HepG2 (cell line): ENCODE data around the gene PRRT1. TPM values are rescaled to one million over a fixed set of nuclear protein-coding genes. Genes with fewer than 3 reads are reported as not detected.

Experiments
- MTA3 ChIP-seq: sonication (generic); formaldehyde crosslinking; IDR thresholded peaks from 2 replicates; pipeline ENCODE4 v1.4.0; 2020; ENCODE audit warnings: missing genetic modification reagents
- PHF8 ChIP-seq: sonication (generic); formaldehyde crosslinking; IDR thresholded peaks from 2 replicates; pipeline ENCODE4 v1.5.0; 2020; ENCODE audit warnings: missing genetic modification reagents
- SALL1 ChIP-seq: sonication (generic); formaldehyde crosslinking; IDR thresholded peaks from 2 replicates; pipeline ENCODE4 v1.8.0; 2022; ENCODE audit warnings: mild to moderate bottlenecking, missing genetic modification reagents
- ZNF616 ChIP-seq: sonication (generic); formaldehyde crosslinking; IDR thresholded peaks from 2 replicates; pipeline ENCODE4 v1.5.0; 2020; ENCODE audit warnings: low read depth, mild to moderate bottlenecking, missing genetic modification reagents
- polyA plus RNA-seq, 8 experiments: library from polyadenylated mRNA; depleted of rRNA in 3 of 8; stranded (reverse) in 7 of 8; unstranded in 1 of 8; fragments of >200 nt; fragmentation: Illumina TruSeq in 4 of 8; extraction: Trizol in 4 of 8; gene quantifications; 2 replicates each; pipeline versions ENCODE4 v1.2.1 to v1.2.3, GENCODE V29; 2011 to 2016; ENCODE audit warnings: low read depth in 4 of 8, missing spikeins in 1 of 8, mixed read lengths in 1 of 8; ENCODE audit not compliant: insufficient read depth in 1 of 8
- total RNA-seq, 5 experiments: library from RNA; depleted of rRNA; stranded (reverse); fragments of >200 nt; fragmentation: Illumina TruSeq; extraction: Trizol; gene quantifications; 2 replicates each; pipeline ENCODE4 v1.2.3, GENCODE V29; 2016; ENCODE audit warnings: low read depth in 1 of 5
- TF ChIP-seq, protein P1 (sequence below): sonication (generic); formaldehyde crosslinking; IDR thresholded peaks from 2 replicates; pipeline ENCODE4 v1.4.0; 2020; ENCODE audit warnings: mild to moderate bottlenecking, missing genetic modification reagents, borderline replicate concordance
- TF ChIP-seq, protein P2 (sequence below): sonication (generic); formaldehyde crosslinking; IDR thresholded peaks from 2 replicates; pipeline ENCODE4 v1.4.0; 2020; ENCODE audit warnings: missing genetic modification reagents, borderline replicate concordance
- TF ChIP-seq, protein P3 (sequence below): sonication (generic); IDR thresholded peaks from 2 replicates; pipeline ENCODE4 v1.6.1; 2016; ENCODE audit warnings: low read depth, borderline replicate concordance
- TF ChIP-seq, protein P4 (sequence below): sonication (generic); formaldehyde crosslinking; IDR thresholded peaks from 2 replicates; pipeline ENCODE4 v1.4.0; 2020; ENCODE audit warnings: missing genetic modification reagents
- TF ChIP-seq, protein P5 (sequence below), 2 experiments: IDR thresholded peaks; 2 replicates each; pipeline ENCODE4 v1.6.1; 2011 to 2012; ENCODE audit warnings: low read length in 2 of 2, borderline replicate concordance in 1 of 2, low read depth in 1 of 2, mild to moderate bottlenecking in 1 of 2, moderate library complexity in 1 of 2
- TF ChIP-seq, protein P6 (sequence below): sonication (generic); formaldehyde crosslinking; IDR thresholded peaks from 2 replicates; pipeline ENCODE4 v1.8.0; 2022; ENCODE audit warnings: low read depth, missing genetic modification reagents
- TF ChIP-seq, protein P7 (sequence below): fragments of 450-650 bp; IDR thresholded peaks from 2 replicates; pipeline ENCODE4 v1.6.1; 2016

The PRRT1 gene
- total and polyA plus RNA-seq, 2 of the 13 experiments (the other 11 are each of a cell fraction or from before 2014, with no cell fraction given), result 0.64 to 1.4 TPM

DNA sequence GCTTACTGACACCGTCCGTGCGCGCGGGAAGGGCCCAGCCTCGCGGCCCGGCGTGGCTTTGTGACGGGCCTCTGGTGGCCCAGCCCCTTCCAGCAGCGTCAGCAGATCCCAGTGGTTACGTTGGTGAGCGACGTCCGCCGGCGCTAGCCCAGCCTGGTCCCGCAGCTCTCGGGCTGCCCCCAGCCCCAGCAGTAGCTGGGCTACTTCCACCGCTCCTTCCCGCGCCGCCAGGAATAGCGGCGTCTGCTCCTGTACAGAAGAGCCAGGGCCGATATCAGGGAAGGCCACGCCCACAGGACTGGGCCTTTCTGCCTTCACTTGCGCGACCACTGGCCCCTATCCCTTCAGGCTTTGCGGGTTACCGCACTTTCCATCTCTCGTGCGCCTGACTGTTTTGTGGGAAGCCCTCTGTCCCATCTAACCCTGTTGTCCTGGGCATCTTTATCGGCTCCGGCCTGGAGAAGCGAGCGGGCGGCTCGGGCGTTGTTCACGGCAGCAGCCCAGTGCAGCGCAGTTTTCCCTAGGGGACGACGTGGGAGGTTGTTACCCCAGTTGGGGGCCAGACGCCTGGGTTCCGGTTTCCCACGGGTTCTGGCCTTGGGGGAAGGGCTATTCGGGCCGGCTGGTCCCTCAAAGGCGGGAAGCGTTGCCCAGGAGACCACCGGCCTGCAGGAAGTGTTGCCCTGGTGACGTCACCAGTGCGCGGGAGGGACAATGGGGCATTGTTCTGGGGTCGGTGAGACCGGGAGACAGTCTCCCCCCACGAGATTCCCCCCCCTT lies 44.4 kb upstream of the PRRT1 start (continued):
- TF ChIP-seq, protein P1, sequence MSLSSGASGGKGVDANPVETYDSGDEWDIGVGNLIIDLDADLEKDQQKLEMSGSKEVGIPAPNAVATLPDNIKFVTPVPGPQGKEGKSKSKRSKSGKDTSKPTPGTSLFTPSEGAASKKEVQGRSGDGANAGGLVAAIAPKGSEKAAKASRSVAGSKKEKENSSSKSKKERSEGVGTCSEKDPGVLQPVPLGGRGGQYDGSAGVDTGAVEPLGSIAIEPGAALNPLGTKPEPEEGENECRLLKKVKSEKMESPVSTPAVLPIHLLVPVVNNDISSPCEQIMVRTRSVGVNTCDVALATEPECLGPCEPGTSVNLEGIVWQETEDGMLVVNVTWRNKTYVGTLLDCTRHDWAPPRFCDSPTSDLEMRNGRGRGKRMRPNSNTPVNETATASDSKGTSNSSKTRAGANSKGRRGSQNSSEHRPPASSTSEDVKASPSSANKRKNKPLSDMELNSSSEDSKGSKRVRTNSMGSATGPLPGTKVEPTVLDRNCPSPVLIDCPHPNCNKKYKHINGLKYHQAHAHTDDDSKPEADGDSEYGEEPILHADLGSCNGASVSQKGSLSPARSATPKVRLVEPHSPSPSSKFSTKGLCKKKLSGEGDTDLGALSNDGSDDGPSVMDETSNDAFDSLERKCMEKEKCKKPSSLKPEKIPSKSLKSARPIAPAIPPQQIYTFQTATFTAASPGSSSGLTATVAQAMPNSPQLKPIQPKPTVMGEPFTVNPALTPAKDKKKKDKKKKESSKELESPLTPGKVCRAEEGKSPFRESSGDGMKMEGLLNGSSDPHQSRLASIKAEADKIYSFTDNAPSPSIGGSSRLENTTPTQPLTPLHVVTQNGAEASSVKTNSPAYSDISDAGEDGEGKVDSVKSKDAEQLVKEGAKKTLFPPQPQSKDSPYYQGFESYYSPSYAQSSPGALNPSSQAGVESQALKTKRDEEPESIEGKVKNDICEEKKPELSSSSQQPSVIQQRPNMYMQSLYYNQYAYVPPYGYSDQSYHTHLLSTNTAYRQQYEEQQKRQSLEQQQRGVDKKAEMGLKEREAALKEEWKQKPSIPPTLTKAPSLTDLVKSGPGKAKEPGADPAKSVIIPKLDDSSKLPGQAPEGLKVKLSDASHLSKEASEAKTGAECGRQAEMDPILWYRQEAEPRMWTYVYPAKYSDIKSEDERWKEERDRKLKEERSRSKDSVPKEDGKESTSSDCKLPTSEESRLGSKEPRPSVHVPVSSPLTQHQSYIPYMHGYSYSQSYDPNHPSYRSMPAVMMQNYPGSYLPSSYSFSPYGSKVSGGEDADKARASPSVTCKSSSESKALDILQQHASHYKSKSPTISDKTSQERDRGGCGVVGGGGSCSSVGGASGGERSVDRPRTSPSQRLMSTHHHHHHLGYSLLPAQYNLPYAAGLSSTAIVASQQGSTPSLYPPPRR (CRISPR knock-in tag), result no peak
- TF ChIP-seq SALL1, result peak; percentile 86
- peak; percentile 89 for TF ChIP-seq ZNF616
- TF ChIP-seq, protein P2, sequence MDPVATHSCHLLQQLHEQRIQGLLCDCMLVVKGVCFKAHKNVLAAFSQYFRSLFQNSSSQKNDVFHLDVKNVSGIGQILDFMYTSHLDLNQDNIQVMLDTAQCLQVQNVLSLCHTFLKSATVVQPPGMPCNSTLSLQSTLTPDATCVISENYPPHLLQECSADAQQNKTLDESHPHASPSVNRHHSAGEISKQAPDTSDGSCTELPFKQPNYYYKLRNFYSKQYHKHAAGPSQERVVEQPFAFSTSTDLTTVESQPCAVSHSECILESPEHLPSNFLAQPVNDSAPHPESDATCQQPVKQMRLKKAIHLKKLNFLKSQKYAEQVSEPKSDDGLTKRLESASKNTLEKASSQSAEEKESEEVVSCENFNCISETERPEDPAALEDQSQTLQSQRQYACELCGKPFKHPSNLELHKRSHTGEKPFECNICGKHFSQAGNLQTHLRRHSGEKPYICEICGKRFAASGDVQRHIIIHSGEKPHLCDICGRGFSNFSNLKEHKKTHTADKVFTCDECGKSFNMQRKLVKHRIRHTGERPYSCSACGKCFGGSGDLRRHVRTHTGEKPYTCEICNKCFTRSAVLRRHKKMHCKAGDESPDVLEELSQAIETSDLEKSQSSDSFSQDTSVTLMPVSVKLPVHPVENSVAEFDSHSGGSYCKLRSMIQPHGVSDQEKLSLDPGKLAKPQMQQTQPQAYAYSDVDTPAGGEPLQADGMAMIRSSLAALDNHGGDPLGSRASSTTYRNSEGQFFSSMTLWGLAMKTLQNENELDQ (CRISPR knock-in tag), result no peak
- TF ChIP-seq, protein P3, sequence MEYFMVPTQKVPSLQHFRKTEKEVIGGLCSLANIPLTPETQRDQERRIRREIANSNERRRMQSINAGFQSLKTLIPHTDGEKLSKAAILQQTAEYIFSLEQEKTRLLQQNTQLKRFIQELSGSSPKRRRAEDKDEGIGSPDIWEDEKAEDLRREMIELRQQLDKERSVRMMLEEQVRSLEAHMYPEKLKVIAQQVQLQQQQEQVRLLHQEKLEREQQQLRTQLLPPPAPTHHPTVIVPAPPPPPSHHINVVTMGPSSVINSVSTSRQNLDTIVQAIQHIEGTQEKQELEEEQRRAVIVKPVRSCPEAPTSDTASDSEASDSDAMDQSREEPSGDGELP, result peak; percentile 69; the same call in 1 of the 2 replicates
- TF ChIP-seq, protein P4, sequence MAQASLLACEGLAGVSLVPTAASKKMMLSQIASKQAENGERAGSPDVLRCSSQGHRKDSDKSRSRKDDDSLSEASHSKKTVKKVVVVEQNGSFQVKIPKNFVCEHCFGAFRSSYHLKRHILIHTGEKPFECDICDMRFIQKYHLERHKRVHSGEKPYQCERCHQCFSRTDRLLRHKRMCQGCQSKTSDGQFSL, result no peak; the same call in 1 of the 2 replicates
- TF ChIP-seq, protein P5, sequence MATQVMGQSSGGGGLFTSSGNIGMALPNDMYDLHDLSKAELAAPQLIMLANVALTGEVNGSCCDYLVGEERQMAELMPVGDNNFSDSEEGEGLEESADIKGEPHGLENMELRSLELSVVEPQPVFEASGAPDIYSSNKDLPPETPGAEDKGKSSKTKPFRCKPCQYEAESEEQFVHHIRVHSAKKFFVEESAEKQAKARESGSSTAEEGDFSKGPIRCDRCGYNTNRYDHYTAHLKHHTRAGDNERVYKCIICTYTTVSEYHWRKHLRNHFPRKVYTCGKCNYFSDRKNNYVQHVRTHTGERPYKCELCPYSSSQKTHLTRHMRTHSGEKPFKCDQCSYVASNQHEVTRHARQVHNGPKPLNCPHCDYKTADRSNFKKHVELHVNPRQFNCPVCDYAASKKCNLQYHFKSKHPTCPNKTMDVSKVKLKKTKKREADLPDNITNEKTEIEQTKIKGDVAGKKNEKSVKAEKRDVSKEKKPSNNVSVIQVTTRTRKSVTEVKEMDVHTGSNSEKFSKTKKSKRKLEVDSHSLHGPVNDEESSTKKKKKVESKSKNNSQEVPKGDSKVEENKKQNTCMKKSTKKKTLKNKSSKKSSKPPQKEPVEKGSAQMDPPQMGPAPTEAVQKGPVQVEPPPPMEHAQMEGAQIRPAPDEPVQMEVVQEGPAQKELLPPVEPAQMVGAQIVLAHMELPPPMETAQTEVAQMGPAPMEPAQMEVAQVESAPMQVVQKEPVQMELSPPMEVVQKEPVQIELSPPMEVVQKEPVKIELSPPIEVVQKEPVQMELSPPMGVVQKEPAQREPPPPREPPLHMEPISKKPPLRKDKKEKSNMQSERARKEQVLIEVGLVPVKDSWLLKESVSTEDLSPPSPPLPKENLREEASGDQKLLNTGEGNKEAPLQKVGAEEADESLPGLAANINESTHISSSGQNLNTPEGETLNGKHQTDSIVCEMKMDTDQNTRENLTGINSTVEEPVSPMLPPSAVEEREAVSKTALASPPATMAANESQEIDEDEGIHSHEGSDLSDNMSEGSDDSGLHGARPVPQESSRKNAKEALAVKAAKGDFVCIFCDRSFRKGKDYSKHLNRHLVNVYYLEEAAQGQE (IDR thresholded peaks at IDR 0.05; ENCODE audit: borderline replicate concordance in 1 of 2, low read depth in 1 of 2, low read length in 2 of 2), result no peak; a peak in 1 of 4 replicates
- no peak for TF ChIP-seq MTA3
- TF ChIP-seq, protein P6, sequence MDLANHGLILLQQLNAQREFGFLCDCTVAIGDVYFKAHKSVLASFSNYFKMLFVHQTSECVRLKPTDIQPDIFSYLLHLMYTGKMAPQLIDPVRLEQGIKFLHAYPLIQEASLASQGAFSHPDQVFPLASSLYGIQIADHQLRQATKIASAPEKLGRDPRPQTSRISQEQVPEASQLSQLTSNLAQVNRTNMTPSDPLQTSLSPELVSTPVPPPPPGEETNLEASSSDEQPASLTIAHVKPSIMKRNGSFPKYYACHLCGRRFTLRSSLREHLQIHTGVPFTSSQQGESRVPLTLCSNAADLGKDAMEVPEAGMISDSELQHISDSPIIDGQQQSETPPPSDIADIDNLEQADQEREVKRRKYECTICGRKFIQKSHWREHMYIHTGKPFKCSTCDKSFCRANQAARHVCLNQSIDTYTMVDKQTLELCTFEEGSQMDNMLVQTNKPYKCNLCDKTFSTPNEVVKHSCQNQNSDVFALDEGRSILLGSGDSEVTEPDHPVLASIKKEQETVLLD (CRISPR knock-in tag), result peak; percentile 47
- TF ChIP-seq PHF8 (CRISPR knock-in tag), result peak; percentile 95
- TF ChIP-seq, protein P7, sequence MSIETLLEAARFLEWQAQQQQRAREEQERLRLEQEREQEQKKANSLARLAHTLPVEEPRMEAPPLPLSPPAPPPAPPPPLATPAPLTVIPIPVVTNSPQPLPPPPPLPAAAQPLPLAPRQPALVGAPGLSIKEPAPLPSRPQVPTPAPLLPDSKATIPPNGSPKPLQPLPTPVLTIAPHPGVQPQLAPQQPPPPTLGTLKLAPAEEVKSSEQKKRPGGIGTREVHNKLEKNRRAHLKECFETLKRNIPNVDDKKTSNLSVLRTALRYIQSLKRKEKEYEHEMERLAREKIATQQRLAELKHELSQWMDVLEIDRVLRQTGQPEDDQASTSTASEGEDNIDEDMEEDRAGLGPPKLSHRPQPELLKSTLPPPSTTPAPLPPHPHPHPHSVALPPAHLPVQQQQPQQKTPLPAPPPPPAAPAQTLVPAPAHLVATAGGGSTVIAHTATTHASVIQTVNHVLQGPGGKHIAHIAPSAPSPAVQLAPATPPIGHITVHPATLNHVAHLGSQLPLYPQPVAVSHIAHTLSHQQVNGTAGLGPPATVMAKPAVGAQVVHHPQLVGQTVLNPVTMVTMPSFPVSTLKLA, result no peak
